ENCODE data around the gene IQGAP2.
"Not testable (repeated sequence)": the region's sequence is repeated elsewhere in the genome, so short reads cannot be mapped to it uniquely, and the experiment has no call there.

The IQGAP2 gene

DNA sequence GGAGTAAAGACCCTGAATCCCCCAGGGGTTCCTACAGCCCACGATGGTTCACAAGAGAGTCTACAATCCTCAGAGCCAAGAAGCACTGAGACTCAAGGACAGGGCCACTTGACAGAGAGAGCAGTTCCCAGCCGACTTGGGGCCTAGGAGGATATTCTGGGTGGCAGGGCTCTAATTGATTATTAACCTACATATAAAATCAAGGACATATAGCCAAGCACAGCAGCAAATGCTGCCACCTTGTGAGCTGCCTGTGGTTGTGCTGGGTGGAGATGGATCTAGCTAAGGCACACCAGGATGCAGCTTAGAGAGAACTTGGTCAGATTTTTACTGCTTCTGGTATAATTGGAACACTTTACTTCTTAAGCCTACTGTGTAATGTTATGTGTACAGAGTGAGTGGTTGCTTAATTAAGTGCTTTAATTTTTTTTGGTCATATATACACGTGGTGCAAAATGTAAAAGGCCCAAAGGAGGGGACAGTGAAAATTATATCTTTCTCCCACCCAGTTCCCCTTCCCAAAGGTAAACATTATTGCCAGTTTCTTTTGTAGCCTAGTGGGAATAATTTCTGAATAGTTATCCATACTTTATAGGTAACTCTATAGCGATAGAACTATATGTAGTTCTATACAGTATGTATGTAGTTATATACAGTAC lies 141.3 kb downstream of the IQGAP2 start:
- peak; percentile 67 for DNase-seq
- Mint-ChIP-seq H3K9me3 (no peaks in the 10 kb centered on the region), H3K4me3 (peak overlapping the region; percentile 75), H3K27me3 (no peaks in the 10 kb centered on the region), H3K4me1 (ENCODE audit: low read depth) (peaks cover 94% of the 10 kb centered on the region), H3K27ac (peak overlapping the region; percentile 98), H3K36me3 (ENCODE audit: low read depth) (peaks cover 2% of the 10 kb centered on the region)

- H3K4me1 Mint-ChIP-seq (ENCODE audit: low read depth) = peaks cover 94% of the 10 kb centered on the region
- H3K27me3 Mint-ChIP-seq = no peaks in the 10 kb centered on the region
- H3K27ac Mint-ChIP-seq = peak overlapping the region; percentile 94
- DNase-seq = no peak
- H3K36me3 Mint-ChIP-seq (ENCODE audit: low read depth) = peaks cover 2% of the 10 kb centered on the region
- no peaks in the 10 kb centered on the region for H3K9me3 Mint-ChIP-seq
- no peak overlapping the region for H3K4me3 Mint-ChIP-seq
These were observed 142.1 kb downstream of the IQGAP2 start for GRCh38 chr5:76545184-76545583.

- Mint-ChIP-seq H3K27me3 (no peaks in the 10 kb centered on the region), H3K36me3 (ENCODE audit: low read depth) (peaks cover 2% of the 10 kb centered on the region), H3K4me3 (peak overlapping the region; percentile 69), H3K4me1 (ENCODE audit: low read depth) (peaks cover 86% of the 10 kb centered on the region), H3K27ac (peak overlapping the region; percentile 94), H3K9me3 (no peaks in the 10 kb centered on the region)
- DNase-seq = no peak
These were observed 143.5 kb downstream of the IQGAP2 start for GRCh38 chr5:76546497-76547102.

DNA sequence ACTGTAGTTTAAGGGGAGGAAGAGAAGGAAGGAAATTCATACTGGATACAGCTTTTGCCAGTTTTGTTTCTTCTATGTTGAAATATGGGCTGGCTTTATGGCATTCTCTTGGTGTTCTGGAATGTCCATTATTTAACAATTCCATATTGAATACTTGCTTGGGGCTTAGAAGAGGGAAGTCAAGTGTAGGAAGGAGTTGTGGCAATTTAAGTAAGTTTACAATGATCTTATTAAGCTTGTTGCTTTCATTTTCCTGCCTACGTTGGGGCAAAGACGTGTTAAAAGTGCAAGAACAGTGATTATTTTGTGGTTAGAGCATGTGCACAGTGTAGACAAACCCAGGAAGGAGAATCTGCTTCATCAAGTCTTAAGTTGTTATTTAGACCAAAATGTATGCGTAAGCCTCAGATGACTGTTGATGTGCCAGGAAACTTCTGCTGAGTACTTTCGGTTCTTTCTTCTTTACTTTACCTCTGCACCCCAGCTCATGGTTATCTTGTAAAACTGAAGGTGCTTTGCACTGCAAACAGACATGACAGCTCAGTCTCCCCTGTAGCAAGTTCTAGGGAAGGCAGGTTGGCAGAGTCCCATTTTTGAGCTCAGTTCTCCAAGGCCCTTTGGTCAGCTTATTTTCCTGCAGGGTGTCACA lies 144.3 kb downstream of the IQGAP2 start:
- Mint-ChIP-seq H3K36me3 (ENCODE audit: low read depth) (peaks cover 2% of the 10 kb centered on the region), H3K27me3 (no peaks in the 10 kb centered on the region), H3K9me3 (no peaks in the 10 kb centered on the region), H3K4me3 (peak overlapping the region; percentile 69), H3K27ac (peak overlapping the region; percentile 94), H3K4me1 (ENCODE audit: low read depth) (peaks cover 83% of the 10 kb centered on the region)
- peak; percentile 67 for DNase-seq

- Mint-ChIP-seq H3K27me3 (no peaks in the 10 kb centered on the region), H3K27ac (peak overlapping the region; percentile 94), H3K4me1 (ENCODE audit: low read depth) (peaks cover 82% of the 10 kb centered on the region), H3K9me3 (no peaks in the 10 kb centered on the region), H3K36me3 (ENCODE audit: low read depth) (peaks cover 2% of the 10 kb centered on the region), H3K4me3 (peak overlapping the region; percentile 69)
- DNase-seq = no peak
These were observed 144.9 kb downstream of the IQGAP2 start for GRCh38 chr5:76547891-76548524.

- no peaks in the 10 kb centered on the region for H3K36me3 Mint-ChIP-seq (ENCODE audit: low read depth)
- H3K4me3 Mint-ChIP-seq = peak overlapping the region; percentile 69
- peak overlapping the region; percentile 94 for H3K27ac Mint-ChIP-seq
- no peak for DNase-seq
- no peaks in the 10 kb centered on the region for H3K9me3 Mint-ChIP-seq
- peaks cover 80% of the 10 kb centered on the region for H3K4me1 Mint-ChIP-seq (ENCODE audit: low read depth)
- H3K27me3 Mint-ChIP-seq = no peaks in the 10 kb centered on the region
These were observed 145.6 kb downstream of the IQGAP2 start for GRCh38 chr5:76548525-76549229.

DNA sequence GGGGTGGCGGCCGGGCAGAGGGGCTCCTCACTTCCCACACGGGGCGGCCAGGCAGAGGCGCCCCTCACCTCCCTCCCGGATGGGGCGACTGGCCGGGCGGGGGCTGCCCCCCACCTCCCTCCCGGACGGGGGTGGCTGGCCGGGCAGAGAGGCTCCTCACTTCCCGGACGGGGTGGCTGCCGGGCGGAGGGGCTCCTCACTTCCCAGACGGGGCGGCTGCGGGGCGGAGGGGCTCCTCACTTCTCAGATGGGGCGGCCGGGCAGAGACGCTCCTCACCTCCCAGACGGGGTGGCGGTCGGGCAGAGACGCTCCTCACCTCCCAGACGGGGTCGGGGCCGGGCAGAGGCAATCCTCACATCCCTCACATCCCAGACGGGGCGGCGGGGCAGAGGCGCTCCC lies 147.8 kb downstream of the IQGAP2 start:
- H3K27ac Mint-ChIP-seq; H3K9me3 Mint-ChIP-seq; H3K4me3 Mint-ChIP-seq; H3K36me3 Mint-ChIP-seq (ENCODE audit: low read depth); DNase-seq; H3K27me3 Mint-ChIP-seq: not testable (repeated sequence)
- H3K4me1 Mint-ChIP-seq (ENCODE audit: low read depth) = peaks cover 80% of the 10 kb centered on the region

GRCh38 chr5:76552546-76552945 lies 149.5 kb downstream of the IQGAP2 start:
- no peak overlapping the region for H3K27ac Mint-ChIP-seq
- no peak overlapping the region for H3K4me3 Mint-ChIP-seq
- H3K4me1 Mint-ChIP-seq (ENCODE audit: low read depth) = peaks cover 77% of the 10 kb centered on the region

DNA sequence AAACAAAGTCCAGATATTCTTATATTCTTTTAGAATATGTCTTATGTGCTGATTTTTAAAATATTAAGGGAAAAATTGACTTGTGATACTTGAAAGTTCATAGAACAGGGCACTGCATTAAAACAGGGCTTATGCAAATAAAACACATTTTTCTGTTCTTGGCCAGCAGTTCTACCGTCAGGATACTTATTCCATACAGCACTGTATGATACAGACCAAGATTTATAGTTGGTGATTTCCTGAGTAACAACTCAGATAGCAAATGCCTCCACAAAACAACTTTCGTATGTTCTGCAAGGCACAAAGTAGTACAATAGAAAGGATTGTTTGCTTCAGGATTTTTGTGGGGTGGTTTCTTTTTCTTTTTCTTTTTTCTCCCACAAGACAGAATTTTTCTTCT lies 150.2 kb downstream of the IQGAP2 start:
- H3K4me3 Mint-ChIP-seq = no peak overlapping the region
- no peak for DNase-seq
- no peaks in the 10 kb centered on the region for H3K9me3 Mint-ChIP-seq
- peaks cover 70% of the 10 kb centered on the region for H3K4me1 Mint-ChIP-seq (ENCODE audit: low read depth)
- H3K27ac Mint-ChIP-seq = no peak overlapping the region
- no peaks in the 10 kb centered on the region for H3K27me3 Mint-ChIP-seq
- H3K36me3 Mint-ChIP-seq (ENCODE audit: low read depth) = peaks cover 21% of the 10 kb centered on the region

More at GRCh38 chr5:76552546-76552945, 149.5 kb downstream of the IQGAP2 start:
- no peaks in the 10 kb centered on the region for H3K9me3 Mint-ChIP-seq
- H3K27me3 Mint-ChIP-seq = no peaks in the 10 kb centered on the region
- H3K36me3 Mint-ChIP-seq (ENCODE audit: low read depth) = peaks cover 16% of the 10 kb centered on the region
- DNase-seq = no peak

- Mint-ChIP-seq H3K4me3 (no peak overlapping the region), H3K27ac (no peak overlapping the region), H3K27me3 (no peaks in the 10 kb centered on the region), H3K4me1 (ENCODE audit: low read depth) (peaks cover 59% of the 10 kb centered on the region), H3K36me3 (ENCODE audit: low read depth) (peaks cover 33% of the 10 kb centered on the region), H3K9me3 (no peaks in the 10 kb centered on the region)
- DNase-seq = no peak
These were observed 152.0 kb downstream of the IQGAP2 start for GRCh38 chr5:76555114-76555513.

DNA sequence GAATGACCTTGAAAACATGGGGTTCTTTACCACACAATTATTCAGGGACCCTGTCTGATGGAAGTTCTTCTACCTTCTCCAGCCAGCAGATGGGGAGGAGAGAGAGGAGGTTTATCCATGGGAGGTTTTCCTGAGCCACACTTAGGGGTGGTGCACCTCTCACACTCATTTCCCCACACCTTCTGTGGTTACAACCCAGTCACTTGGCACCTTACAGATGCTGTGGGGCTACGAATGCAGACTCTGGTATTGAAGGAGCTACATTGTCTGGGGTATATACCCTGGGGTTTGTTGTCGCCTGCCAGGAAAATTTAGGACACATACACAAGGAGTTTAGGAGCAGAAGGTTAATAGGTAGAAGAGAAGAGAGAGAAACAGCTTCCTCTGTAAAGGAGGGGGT lies 152.6 kb downstream of the IQGAP2 start:
- peaks cover 58% of the 10 kb centered on the region for H3K4me1 Mint-ChIP-seq (ENCODE audit: low read depth)

GRCh38 chr5:76556511-76557221 lies 153.6 kb downstream of the IQGAP2 start:
- Mint-ChIP-seq H3K27ac (peak overlapping the region; percentile 70), H3K4me3 (no peak overlapping the region), H3K36me3 (ENCODE audit: low read depth) (peaks cover 37% of the 10 kb centered on the region), H3K9me3 (no peaks in the 10 kb centered on the region), H3K4me1 (ENCODE audit: low read depth) (peaks cover 58% of the 10 kb centered on the region), H3K27me3 (no peaks in the 10 kb centered on the region)
- DNase-seq = no peak

More for the DNA sequence above, 152.6 kb downstream of the IQGAP2 start:
- Mint-ChIP-seq H3K4me3 (no peak overlapping the region), H3K9me3 (no peaks in the 10 kb centered on the region), H3K27ac (peak overlapping the region; percentile 1), H3K36me3 (ENCODE audit: low read depth) (peaks cover 33% of the 10 kb centered on the region), H3K27me3 (no peaks in the 10 kb centered on the region)
- no peak for DNase-seq

DNA sequence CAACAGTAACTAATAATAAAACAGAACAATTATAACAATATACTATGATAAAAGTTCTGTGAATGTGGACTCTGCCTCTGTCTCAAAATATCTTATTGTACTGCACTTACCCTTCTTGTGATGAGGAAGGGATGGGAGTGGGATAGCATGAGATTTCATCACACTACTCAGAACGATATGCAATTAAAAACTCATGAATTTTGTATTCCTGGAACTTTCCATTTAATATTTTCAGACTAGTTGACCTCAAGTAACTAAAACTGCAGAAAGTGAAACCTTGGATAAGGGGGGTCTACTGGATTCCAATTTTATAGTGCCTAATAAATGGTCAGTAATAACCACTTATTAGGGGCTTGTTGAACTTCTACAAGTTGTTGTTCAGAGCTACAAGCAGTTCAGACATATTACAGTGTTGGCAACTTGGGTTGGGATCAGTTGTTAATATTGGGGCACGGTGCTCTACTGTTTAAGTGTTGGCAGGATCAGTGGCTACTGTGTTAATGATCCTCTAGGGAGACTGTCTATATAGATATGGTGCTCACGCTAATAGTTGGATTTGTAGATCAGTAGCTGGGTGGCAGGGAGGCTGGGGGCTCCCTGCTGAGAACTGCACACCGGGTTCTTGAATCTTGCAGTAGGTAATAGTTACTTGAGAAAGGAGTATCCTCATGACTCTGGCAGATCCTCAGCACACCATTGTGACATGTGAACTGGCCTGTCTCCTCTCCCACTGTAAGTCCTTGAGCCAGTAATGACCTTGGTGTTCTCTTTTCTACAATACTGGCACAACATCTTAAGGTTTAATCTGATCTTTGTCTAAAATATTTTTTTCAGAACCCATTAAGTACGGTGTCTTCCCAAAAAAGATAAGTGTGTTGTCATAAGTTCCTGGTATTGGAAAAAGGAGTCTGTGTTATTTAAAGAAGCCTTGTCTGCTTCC lies 158.1 kb downstream of the IQGAP2 start:
- Mint-ChIP-seq H3K27ac (no peak overlapping the region), H3K4me3 (no peak overlapping the region), H3K4me1 (ENCODE audit: low read depth) (peaks cover 38% of the 10 kb centered on the region), H3K36me3 (ENCODE audit: low read depth) (peaks cover 71% of the 10 kb centered on the region), H3K27me3 (no peaks in the 10 kb centered on the region), H3K9me3 (no peaks in the 10 kb centered on the region)
- DNase-seq = no peak

Measured in activated T-cell treated with anti-CD3 and anti-CD28 coated beads, Interleukin-2, amount 50 U/mL, for 24 hours (primary cell).